Astrocyte (in vitro differentiated cells and primary cell): Measurements from ENCODE around the gene CASK. TPM values are rescaled to one million over a fixed set of nuclear protein-coding genes. Genes with fewer than 3 reads are reported as not detected.

ENCODE experiments used
- DNase-seq: peaks from one replicate; pipeline ENCODE4 v3.0.0-alpha.2; 2010; ENCODE audit warnings: low read depth
- FAIRE-seq: peaks from 2 replicates; lab custom pipeline; 2011; peaks lifted over from hg19 to GRCh38; lab: Jason Lieb, UNC
- H2AFZ ChIP-seq: 2 replicates; pipeline ENCODE4 v1.6.0; 2012; ENCODE audit warnings: low read depth, low read length, inconsistent platforms
- H3K27ac ChIP-seq: 2 replicates; pipeline ENCODE4 v1.5.1; 2011; ENCODE audit warnings: low read depth, low read length, inconsistent platforms
- H3K27me3 ChIP-seq: 2 replicates; pipeline ENCODE4 v1.6.0; 2011; ENCODE audit warnings: low read length, inconsistent platforms; ENCODE audit not compliant: insufficient read depth
- H3K36me3 ChIP-seq: 2 replicates; pipeline ENCODE4 v1.5.1; 2011; ENCODE audit warnings: low read length, inconsistent platforms; ENCODE audit not compliant: insufficient read depth
- H3K4me1 ChIP-seq: 2 replicates; pipeline ENCODE4 v1.5.1; 2011; ENCODE audit warnings: low read length, inconsistent platforms; ENCODE audit not compliant: insufficient read depth
- H3K4me2 ChIP-seq: 2 replicates; pipeline ENCODE4 v1.6.0; 2012; ENCODE audit warnings: low read length, inconsistent platforms
- H3K4me3 ChIP-seq: 2 replicates; pipeline ENCODE4 v1.5.1; 2011; ENCODE audit warnings: low read depth, mild to moderate bottlenecking, low read length, inconsistent platforms; ENCODE audit not compliant: insufficient read depth
- H3K79me2 ChIP-seq: 2 replicates; pipeline ENCODE4 v1.6.0; 2012; ENCODE audit warnings: mild to moderate bottlenecking, low read length, inconsistent platforms; ENCODE audit not compliant: insufficient read depth
- H3K9ac ChIP-seq: 2 replicates; pipeline ENCODE4 v1.6.0; 2012; ENCODE audit warnings: mild to moderate bottlenecking, low read length, inconsistent platforms
- H3K9me3 ChIP-seq: 2 replicates; pipeline ENCODE4 v1.5.1; 2012; ENCODE audit warnings: low read depth, mild to moderate bottlenecking, low read length, inconsistent platforms; ENCODE audit not compliant: insufficient read depth
- H4K20me1 ChIP-seq: 2 replicates; pipeline ENCODE4 v1.6.0; 2012; ENCODE audit warnings: low read length, inconsistent platforms; ENCODE audit not compliant: insufficient read depth
- H3K27ac Mint-ChIP-seq: one replicate; pipeline ENCODE4 v1.8.0; 2021; ENCODE audit warnings: mild to moderate bottlenecking, mixed read lengths; ENCODE audit not compliant: unreplicated experiment
- H3K27me3 Mint-ChIP-seq: one replicate; pipeline ENCODE4 v1.8.0; 2021; ENCODE audit warnings: low read depth, mixed read lengths; ENCODE audit not compliant: unreplicated experiment
- H3K36me3 Mint-ChIP-seq: one replicate; pipeline ENCODE4 v1.8.0; 2021; ENCODE audit warnings: low read depth, mixed read lengths; ENCODE audit not compliant: unreplicated experiment
- H3K4me1 Mint-ChIP-seq: one replicate; pipeline ENCODE4 v1.8.0; 2021; ENCODE audit warnings: low read depth, mixed read lengths; ENCODE audit not compliant: unreplicated experiment
- H3K4me3 Mint-ChIP-seq: one replicate; pipeline ENCODE4 v1.8.0; 2021; ENCODE audit warnings: mild to moderate bottlenecking, moderate library complexity, mixed read lengths; ENCODE audit not compliant: unreplicated experiment
- H3K9me3 Mint-ChIP-seq: one replicate; pipeline ENCODE4 v1.8.0; 2021; ENCODE audit warnings: mild to moderate bottlenecking, mixed read lengths; ENCODE audit not compliant: unreplicated experiment
- EZH2 ChIP-seq: IDR thresholded peaks from 2 replicates; pipeline ENCODE4 v1.6.1; 2012; ENCODE audit warnings: mild to moderate bottlenecking, low read length, inconsistent platforms; ENCODE audit not compliant: insufficient read depth
- total RNA-seq: library from RNA; stranded (reverse); gene quantifications from 2 replicates; pipeline ENCODE4 v1.2.1, GENCODE V29; 2021
- TF ChIP-seq, protein P1 (sequence below): IDR thresholded peaks from 2 replicates; pipeline ENCODE4 v1.5.1; 2011; ENCODE audit warnings: low read depth, mild to moderate bottlenecking, inconsistent platforms, low read length, moderate library complexity; ENCODE audit not compliant: insufficient read depth

CASK gene
- total RNA-seq, 1 donor from 2014 or later, result 99.3 TPM

DNA sequence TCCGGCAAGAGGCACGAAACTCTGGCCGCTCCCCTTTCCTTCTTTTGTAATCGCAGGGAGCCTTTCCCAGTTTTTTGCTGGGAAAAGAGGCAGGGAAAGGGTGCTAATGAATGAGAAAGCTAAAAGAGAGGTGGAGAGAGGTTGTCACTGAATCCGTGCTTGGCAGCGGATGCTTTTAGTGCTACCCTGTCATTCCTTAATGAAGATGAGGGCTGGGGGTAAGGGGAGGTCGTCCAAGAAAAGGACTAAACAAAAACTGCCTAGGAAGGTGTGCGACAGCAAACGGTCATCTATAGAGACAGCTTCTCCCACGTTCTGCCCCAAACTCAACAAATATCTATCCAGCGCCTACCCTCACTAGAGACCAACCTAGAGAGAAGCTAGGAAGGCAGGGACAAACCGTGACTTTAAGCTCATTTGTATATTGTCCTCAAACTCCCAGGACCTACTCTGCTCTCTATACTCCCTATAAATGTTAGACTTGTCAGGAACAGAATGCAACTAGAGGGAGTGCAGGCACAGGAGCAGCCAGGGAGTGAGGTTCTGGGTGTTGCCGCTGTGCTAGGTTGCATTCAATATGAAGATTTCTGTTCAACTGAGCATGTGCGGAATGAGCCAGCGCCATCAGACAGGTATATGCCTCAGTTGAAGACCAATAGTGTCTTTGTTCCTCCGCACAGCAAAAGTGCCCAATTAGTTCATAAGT lies 777 bp upstream of the CASK start:
- Mint-ChIP-seq H3K36me3 (no peaks in the 10 kb centered on the region), H3K9me3 (no peaks in the 10 kb centered on the region), H3K4me1 (peaks cover 6% of the 10 kb centered on the region)

DNA sequence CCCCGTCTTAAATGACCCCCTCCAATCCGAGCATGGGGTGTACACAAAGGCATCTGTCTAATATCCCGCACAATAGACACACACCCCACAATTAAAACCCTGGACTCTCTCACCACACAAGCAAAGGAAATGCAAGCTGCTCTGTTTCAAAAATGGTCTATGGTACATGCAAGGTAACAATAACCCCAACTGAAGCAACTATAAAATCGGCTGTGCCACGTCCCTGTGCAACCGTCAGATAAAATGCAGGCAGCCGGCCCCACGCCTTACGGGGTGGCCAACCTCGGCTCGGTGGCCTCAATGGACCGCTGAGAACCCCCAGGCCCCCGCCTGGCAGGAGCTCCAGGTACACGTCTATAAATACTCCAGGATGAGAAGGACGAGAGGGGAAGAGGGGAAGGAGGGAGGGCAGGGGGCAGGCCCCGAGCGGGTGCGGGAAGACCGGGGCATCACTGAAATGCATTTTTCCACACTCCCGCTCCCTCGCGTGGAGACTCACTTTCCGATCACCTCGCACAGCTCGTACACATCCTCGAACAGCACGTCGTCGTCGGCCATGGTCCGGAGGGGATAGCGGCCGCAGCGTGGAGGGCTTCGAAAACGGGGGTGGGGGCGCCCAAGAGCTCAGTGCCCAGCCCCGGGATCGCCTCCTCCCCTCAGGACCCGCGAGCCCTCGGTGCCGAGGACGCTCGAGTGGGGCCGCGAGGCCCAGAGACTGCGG lies 763 bp downstream of the CASK start:
- peak overlapping the region; percentile 63 for H3K27ac ChIP-seq
- no peaks in the 10 kb centered on the region for H3K27me3 ChIP-seq
- TF ChIP-seq, protein P1, sequence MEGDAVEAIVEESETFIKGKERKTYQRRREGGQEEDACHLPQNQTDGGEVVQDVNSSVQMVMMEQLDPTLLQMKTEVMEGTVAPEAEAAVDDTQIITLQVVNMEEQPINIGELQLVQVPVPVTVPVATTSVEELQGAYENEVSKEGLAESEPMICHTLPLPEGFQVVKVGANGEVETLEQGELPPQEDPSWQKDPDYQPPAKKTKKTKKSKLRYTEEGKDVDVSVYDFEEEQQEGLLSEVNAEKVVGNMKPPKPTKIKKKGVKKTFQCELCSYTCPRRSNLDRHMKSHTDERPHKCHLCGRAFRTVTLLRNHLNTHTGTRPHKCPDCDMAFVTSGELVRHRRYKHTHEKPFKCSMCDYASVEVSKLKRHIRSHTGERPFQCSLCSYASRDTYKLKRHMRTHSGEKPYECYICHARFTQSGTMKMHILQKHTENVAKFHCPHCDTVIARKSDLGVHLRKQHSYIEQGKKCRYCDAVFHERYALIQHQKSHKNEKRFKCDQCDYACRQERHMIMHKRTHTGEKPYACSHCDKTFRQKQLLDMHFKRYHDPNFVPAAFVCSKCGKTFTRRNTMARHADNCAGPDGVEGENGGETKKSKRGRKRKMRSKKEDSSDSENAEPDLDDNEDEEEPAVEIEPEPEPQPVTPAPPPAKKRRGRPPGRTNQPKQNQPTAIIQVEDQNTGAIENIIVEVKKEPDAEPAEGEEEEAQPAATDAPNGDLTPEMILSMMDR, result no peak
- TF ChIP-seq EZH2, result no peak
- peak overlapping the region; percentile 93 for H3K4me2 ChIP-seq
- H3K36me3 ChIP-seq, result no peaks in the 10 kb centered on the region
- H3K9me3 ChIP-seq, result no peaks in the 10 kb centered on the region
- H3K4me1 Mint-ChIP-seq, result peaks cover 6% of the 10 kb centered on the region
- H2AFZ ChIP-seq, result peak overlapping the region; percentile 56
- no peaks in the 10 kb centered on the region for H3K4me1 ChIP-seq
- H3K9ac ChIP-seq, result peak overlapping the region; percentile 89
- no peaks in the 10 kb centered on the region for H3K27me3 Mint-ChIP-seq
- peak overlapping the region; percentile 95 for H3K27ac Mint-ChIP-seq
- peak overlapping the region; percentile 98 for H3K4me3 Mint-ChIP-seq
- no peaks in the 10 kb centered on the region for H3K36me3 Mint-ChIP-seq
- peak overlapping the region; percentile 87 for H3K4me3 ChIP-seq
- H3K79me2 ChIP-seq, result peaks cover 49% of the 10 kb centered on the region
- DNase-seq (peak; percentile 2), FAIRE-seq (no peak)
- H4K20me1 ChIP-seq, result peaks cover 27% of the 10 kb centered on the region
- no peaks in the 10 kb centered on the region for H3K9me3 Mint-ChIP-seq

More for the DNA sequence above, 777 bp upstream of the CASK start:
- Mint-ChIP-seq H3K4me3 (peak overlapping the region; percentile 84), H3K27ac (peak overlapping the region; percentile 86), H3K27me3 (no peaks in the 10 kb centered on the region)
- no peaks in the 10 kb centered on the region for H3K9me3 ChIP-seq
- H3K4me1 ChIP-seq, result no peaks in the 10 kb centered on the region
- peak overlapping the region; percentile 73 for H3K27ac ChIP-seq
- TF ChIP-seq, protein P1, result no peak
- no peak for TF ChIP-seq EZH2
- H3K27me3 ChIP-seq, result no peaks in the 10 kb centered on the region
- H3K79me2 ChIP-seq, result peaks cover 34% of the 10 kb centered on the region
- peak overlapping the region; percentile 83 for H2AFZ ChIP-seq
- peak overlapping the region; percentile 88 for H3K9ac ChIP-seq
- peak overlapping the region; percentile 98 for H3K4me2 ChIP-seq
- H3K36me3 ChIP-seq, result no peaks in the 10 kb centered on the region
- peak overlapping the region; percentile 81 for H3K4me3 ChIP-seq
- DNase-seq, result peak; percentile 39
- peaks cover 12% of the 10 kb centered on the region for H4K20me1 ChIP-seq
- FAIRE-seq, result peak; percentile 20
